Measurements from ENCODE around the gene STXBP1. TPM values are rescaled to one million over a fixed set of nuclear protein-coding genes. Genes with fewer than 3 reads are reported as not detected.

STXBP1 gene
- total and polyA plus RNA-seq, 2 donors (not counting 3 experiments of a cell fraction or from before 2014, with no cell fraction given): 18.8 to 51.3 TPM

GRCh38 chr9:127565231-127565630 is 46.8 kb upstream of the STXBP1 start:
- FAIRE-seq (no peak), DNase-seq (ENCODE audit: low read depth, low spot score) (no peak)
- no peak overlapping the region for H3K27ac ChIP-seq (ENCODE audit: insufficient read depth, low read depth, low read length)
- no peaks in the 10 kb centered on the region for H3K9me1 ChIP-seq (replicated peaks; ENCODE audit: control insufficient read depth, extremely low read depth, insufficient read depth, low read length)
- H3K4me3 ChIP-seq (replicated peaks in 1 of 3; ENCODE audit: insufficient read depth in 1 of 3, low read depth in 1 of 3, low read length in 3 of 3): no peak overlapping the region
- H3K4me1 ChIP-seq (ENCODE audit: control insufficient read depth, extremely low read depth, insufficient read depth, low read length): peaks cover 55% of the 10 kb centered on the region
- no peak overlapping the region for H3K4me2 ChIP-seq (ENCODE audit: insufficient read depth, low read length)
- dilution Hi-C loops (cut with MboI; ENCODE audit: extremely low pct_ligation_motif_present, low sequenced_read_pairs) (no loop called here), intact Hi-C loops (cut with micrococcal nuclease) (no loop called here)
- H3K27me3 ChIP-seq (ENCODE audit: control insufficient read depth in 2 of 2, insufficient read depth in 2 of 2, low read length in 2 of 2): no peaks in the 10 kb centered on the region
- H3K79me2 ChIP-seq (ENCODE audit: control insufficient read depth, insufficient read depth, low read length): peaks cover 72% of the 10 kb centered on the region
- H3K36me3 ChIP-seq (ENCODE audit: control insufficient read depth in 2 of 2, extremely low read depth in 1 of 2, insufficient read depth in 2 of 2, low read length in 2 of 2): peaks cover 2 to 7% of the 10 kb centered on the region in 2 experiments
- TF ChIP-seq CTCF (IDR thresholded peaks at IDR 0.05; ENCODE audit: extremely low read depth in 1 of 2, insufficient read depth in 1 of 2, low read depth in 1 of 2, low read length in 2 of 2) (no peak), MYC (IDR thresholded peaks at IDR 0.05; ENCODE audit: low read depth, low read length) (no peak), POLR2AphosphoS5 (IDR thresholded peaks at IDR 0.05; ENCODE audit: insufficient read depth, low read depth, low read length) (no peak), POLR2A (IDR thresholded peaks at IDR 0.05; ENCODE audit: low read depth, low read length) (no peak)
- H3K9ac ChIP-seq (replicated peaks; ENCODE audit: extremely low read depth, insufficient read depth, low read length): no peak overlapping the region
- H4K20me1 ChIP-seq (replicated peaks; ENCODE audit: control insufficient read depth, extremely low read depth, insufficient read depth, low read length): no peaks in the 10 kb centered on the region
- no peak overlapping the region for H2AFZ ChIP-seq (ENCODE audit: low read depth, low read length)
- no TSS peak for BruUV-seq (replicated peaks)
- ChIA-PET POLR2A (no interaction called here), CTCF (interaction anchor here (1.0 to 1.5 kb wide), 5 partner anchors 14 to 170 kb away, joined by 3 to 5 read pairs (median 4); partner anchors contain the start of gene TOR2A)
- H3K9me3 ChIP-seq (replicated peaks; ENCODE audit: control insufficient read depth, insufficient read depth, low read length): no peaks in the 10 kb centered on the region

GRCh38 chr9:127566351-127567001 is 45.6 kb upstream of the STXBP1 start:
- Histone ChIP-seq H3K9me3 (replicated peaks; ENCODE audit: control insufficient read depth, insufficient read depth, low read length) (no peaks in the 10 kb centered on the region), H3K79me2 (ENCODE audit: control insufficient read depth, insufficient read depth, low read length) (peaks cover 60% of the 10 kb centered on the region), H3K27ac (ENCODE audit: insufficient read depth, low read depth, low read length) (no peak overlapping the region), H3K9ac (replicated peaks; ENCODE audit: extremely low read depth, insufficient read depth, low read length) (peak overlapping the region; percentile 74), H3K4me3 (replicated peaks in 1 of 3; ENCODE audit: insufficient read depth in 1 of 3, low read depth in 1 of 3, low read length in 3 of 3) (peak overlapping the region; percentile 77 to 96 (median 79)), H3K27me3 (ENCODE audit: control insufficient read depth in 2 of 2, insufficient read depth in 2 of 2, low read length in 2 of 2) (no peaks in the 10 kb centered on the region), H2AFZ (ENCODE audit: low read depth, low read length) (no peak overlapping the region), H3K9me1 (replicated peaks; ENCODE audit: control insufficient read depth, extremely low read depth, insufficient read depth, low read length) (no peaks in the 10 kb centered on the region), H3K36me3 (ENCODE audit: control insufficient read depth in 2 of 2, extremely low read depth in 1 of 2, insufficient read depth in 2 of 2, low read length in 2 of 2) (no peaks in the 10 kb centered on the region), H4K20me1 (replicated peaks; ENCODE audit: control insufficient read depth, extremely low read depth, insufficient read depth, low read length) (no peaks in the 10 kb centered on the region), H3K4me2 (ENCODE audit: insufficient read depth, low read length) (peak overlapping the region; percentile 67), H3K4me1 (ENCODE audit: control insufficient read depth, extremely low read depth, insufficient read depth, low read length) (peaks cover 44% of the 10 kb centered on the region)
- dilution Hi-C loops (cut with MboI; ENCODE audit: extremely low pct_ligation_motif_present, low sequenced_read_pairs) (no loop called here), intact Hi-C loops (cut with micrococcal nuclease) (no loop called here)
- TF ChIP-seq CTCF (IDR thresholded peaks at IDR 0.05; ENCODE audit: extremely low read depth in 1 of 2, insufficient read depth in 1 of 2, low read depth in 1 of 2, low read length in 2 of 2) (no peak), GATA2 (IDR thresholded peaks at IDR 0.05; ENCODE audit: insufficient read depth, insufficient read length, low read depth, low read length) (no peak), FOS (IDR thresholded peaks at IDR 0.05; ENCODE audit: borderline replicate concordance, insufficient read depth, low read length) (no peak), POLR2AphosphoS5 (IDR thresholded peaks at IDR 0.05; ENCODE audit: insufficient read depth, low read depth, low read length) (no peak), JUN (IDR thresholded peaks at IDR 0.05; ENCODE audit: borderline replicate concordance, insufficient read depth, insufficient read length, low read depth) (no peak), EZH2 (IDR thresholded peaks at IDR 0.05; ENCODE audit: borderline replicate concordance, low read depth, low read length, severe bottlenecking) (no peak), MYC (IDR thresholded peaks at IDR 0.05; ENCODE audit: low read depth, low read length) (no peak), MAX (IDR thresholded peaks at IDR 0.05; ENCODE audit: insufficient read depth, insufficient read length) (no peak), POLR2A (IDR thresholded peaks at IDR 0.05; ENCODE audit: low read depth, low read length) (no peak)
- POLR2A ChIA-PET: interaction anchor here (0.6 to 0.8 kb wide), 2 partner anchors 12 to 196 kb away, joined by 3 read pairs; no protein-coding TSS in a partner anchor
- FAIRE-seq (no peak), DNase-seq (ENCODE audit: low read depth, low spot score) (no peak)
- CTCF ChIA-PET: interaction anchor here (0.8 to 2.4 kb wide), 5 partner anchors 12 to 63 kb away, joined by 3 to 14 read pairs (median 3); no protein-coding TSS in a partner anchor
- BruUV-seq (replicated peaks): TSS peak; percentile 1

All from endothelial cell of umbilical vein (primary cell).